B cell (primary cell): Measurements from ENCODE around the gene BTLA. TPM values are rescaled to one million over a fixed set of nuclear protein-coding genes. Genes with fewer than 3 reads are reported as not detected.
A peak's percentile ranks its signal among the peaks of the same experiment; 100 is the strongest.

Experiments
- ATAC-seq: fragments of 200-7000 bp; cut with Tn5 transposase; one replicate; pipeline ENCODE4 v1.10.0; 2021; ENCODE audit warnings: low read depth, mild to moderate bottlenecking, moderate number of reproducible peaks, moderate library complexity
- CTCF ChIA-PET: fragments of 350-600 bp; sonication (Branson Sonifier 250); formaldehyde crosslinking; loops from one replicate; lab custom pipeline; 2021; ENCODE audit warnings: antibody characterized with exemption, inconsistent platforms; lab: Charles Lee
- POLR2A ChIA-PET: fragments of 350-600 bp; sonication (Branson Sonifier 250); formaldehyde crosslinking; loops from one replicate; lab custom pipeline; 2021; ENCODE audit warnings: antibody characterized with exemption; lab: Charles Lee
- DNase-seq: peaks from one replicate; pipeline ENCODE4 v3.0.0; 2013
- H2AFZ ChIP-seq: 2 replicates; pipeline ENCODE4 v1.6.1; 2012; ENCODE audit warnings: mild to moderate bottlenecking, low read depth, low read length; ENCODE audit not compliant: insufficient read depth, poor library complexity, severe bottlenecking
- H3K27ac ChIP-seq, 2 donors: 1 replicate in 1 of 2; 2 replicates in 1 of 2; pipeline ENCODE4 v1.5.1; 2012 to 2013; ENCODE audit warnings: low read length in 2 of 2, mild to moderate bottlenecking in 2 of 2, moderate library complexity in 1 of 2
- H3K27me3 ChIP-seq, 4 experiments: fragments of 200-600 bp in 1 of 4; sonication (generic) in 1 of 4; replicated peaks in 1 of 4; 1 replicate in 2 of 4; 2 replicates in 2 of 4; pipeline versions ENCODE4 v1.6.1 to v1.7.0; 2013 to 2016; ENCODE audit warnings: low read length in 3 of 4, mild to moderate bottlenecking in 2 of 4, mixed read lengths in 1 of 4, moderate library complexity in 1 of 4; ENCODE audit not compliant: insufficient read depth in 4 of 4, control insufficient read depth in 3 of 4; ENCODE audit errors: control extremely low read depth in 1 of 4
- H3K36me3 ChIP-seq, 2 experiments: replicated peaks in 1 of 2; 1 replicate in 1 of 2; 2 replicates in 1 of 2; pipeline versions ENCODE4 v1.6.1 to v1.7.1; 2013; ENCODE audit warnings: low read length in 1 of 2; ENCODE audit not compliant: insufficient read depth in 2 of 2, control insufficient read depth in 1 of 2; ENCODE audit errors: control extremely low read depth in 1 of 2, extremely low read depth in 1 of 2
- H3K4me1 ChIP-seq, 2 donors: fragments of 200-600 bp in 1 of 2; sonication (generic) in 1 of 2; 1 replicate in 1 of 2; 2 replicates in 1 of 2; pipeline versions ENCODE4 v1.5.1 to v1.6.1; 2013 to 2017; ENCODE audit warnings: low read length in 2 of 2; ENCODE audit not compliant: control insufficient read depth in 2 of 2, insufficient read depth in 2 of 2
- H3K4me2 ChIP-seq: replicated peaks from 2 replicates; pipeline ENCODE3; 2012; ENCODE audit warnings: mild to moderate bottlenecking, low read depth, low read length; ENCODE audit not compliant: poor library complexity, severe bottlenecking
- H3K4me3 ChIP-seq, 5 experiments: fragments of 200-600 bp in 1 of 5; sonication (generic) in 1 of 5; 1 replicate in 3 of 5; 2 replicates in 2 of 5; pipeline versions ENCODE4 v1.5.1 to v1.7.0; 2011 to 2016; ENCODE audit warnings: low read length in 4 of 5, mild to moderate bottlenecking in 4 of 5, low read depth in 2 of 5, control low read depth in 1 of 5, moderate library complexity in 1 of 5; ENCODE audit not compliant: insufficient read depth in 1 of 5; ENCODE audit errors: control extremely low read depth in 1 of 5, extremely low read depth in 1 of 5
- H3K79me2 ChIP-seq: fragments of 200-600 bp; sonication (generic); one replicate; pipeline ENCODE4 v1.6.0; 2016; ENCODE audit warnings: low read length; ENCODE audit not compliant: control insufficient read depth, insufficient read depth
- H3K9ac ChIP-seq: fragments of 200-600 bp; sonication (generic); 2 replicates; pipeline ENCODE4 v1.6.1; 2017; ENCODE audit warnings: mild to moderate bottlenecking, low read length, moderate library complexity
- H3K9me3 ChIP-seq, 3 donors: one replicate each; pipeline versions ENCODE4 v1.6.1 to v1.7.1; 2013; ENCODE audit warnings: low read length in 2 of 3; ENCODE audit not compliant: control insufficient read depth in 2 of 3, insufficient read depth in 1 of 3; ENCODE audit errors: control extremely low read depth in 1 of 3
- H4K20me1 ChIP-seq: 2 replicates; pipeline ENCODE4 v1.6.0; 2012; ENCODE audit warnings: mild to moderate bottlenecking, low read length; ENCODE audit not compliant: insufficient read depth, control insufficient read depth, poor library complexity, severe bottlenecking
- H3K27ac Mint-ChIP-seq: one replicate; pipeline ENCODE4 v1.8.0; 2021; ENCODE audit warnings: mixed read lengths
- H3K27me3 Mint-ChIP-seq: one replicate; pipeline ENCODE4 v1.8.0; 2021; ENCODE audit warnings: mixed read lengths
- H3K4me1 Mint-ChIP-seq: one replicate; pipeline ENCODE4 v1.8.0; 2021; ENCODE audit warnings: mixed read lengths
- H3K4me3 Mint-ChIP-seq: one replicate; pipeline ENCODE4 v1.8.0; 2021; ENCODE audit warnings: mixed read lengths
- H3K9me3 Mint-ChIP-seq: one replicate; pipeline ENCODE4 v1.8.0; 2022; ENCODE audit warnings: mixed read lengths; ENCODE audit not compliant: insufficient read depth
- CTCF ChIP-seq: fragments of 200-600 bp; IDR thresholded peaks from one replicate; pipeline ENCODE4 v1.8.0; 2022; ENCODE audit warnings: antibody characterized with exemption, mild to moderate bottlenecking
- EZH2 ChIP-seq: IDR thresholded peaks from 2 replicates; pipeline ENCODE4 v1.6.1; 2012; ENCODE audit warnings: borderline replicate concordance, low read depth, mild to moderate bottlenecking, moderate library complexity, low read length; ENCODE audit not compliant: insufficient read depth, poor library complexity, severe bottlenecking
- WGBS: methylation state at CpG from one replicate; pipeline ENCODE4 v1.1.5; 2013; ENCODE audit warnings: missing lambda C conversion rate; ENCODE audit not compliant: insufficient coverage; 5-methylcytosine and 5-hydroxymethylcytosine counted together
- intact Hi-C: fragments of 100-400 bp; cut with micrococcal nuclease; formaldehyde crosslinking; loops from one replicate; pipeline ENCODE4 v1.10.0; 2022
- polyA plus RNA-seq: library from polyadenylated mRNA; depleted of rRNA; stranded (reverse); fragments of >200 nt; gene quantifications from 2 replicates; pipeline ENCODE4 v1.2.3, GENCODE V29; 2012
- total RNA-seq, 2 donors: library from RNA; stranded (reverse); fragments of 120-200 nt in 1 of 2; gene quantifications; 1 replicate in 1 of 2; 2 replicates in 1 of 2; pipeline versions ENCODE4 v1.2.3 to v1.2.4, GENCODE V29; 2013 to 2022

Gene BTLA
- total and polyA plus RNA-seq, 2 donors (not counting 1 experiment from before 2014, with no cell fraction given) = 75.7 to 101 TPM

DNA sequence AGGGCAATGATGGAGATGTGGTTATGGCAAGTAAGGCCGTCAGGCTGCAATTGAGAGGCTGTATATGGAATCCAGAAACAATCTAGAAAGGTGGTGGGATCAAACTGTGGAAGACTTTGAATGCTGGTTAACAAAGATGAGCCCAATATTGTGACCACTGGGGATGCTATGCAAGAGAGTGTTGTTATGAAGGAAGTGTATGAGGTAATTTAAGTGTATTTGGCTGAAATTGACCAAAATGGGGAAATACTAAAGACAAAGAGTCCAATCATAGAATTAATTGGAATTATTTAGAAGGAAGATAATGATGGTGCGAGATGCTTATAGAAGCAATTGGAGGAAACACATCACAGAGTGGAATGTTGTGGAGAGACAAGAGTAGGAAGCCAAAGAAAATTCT lies 24.5 kb downstream of the BTLA start:
- DNase-seq = no peak

More for the DNA sequence above, 24.5 kb downstream of the BTLA start:
- no peak overlapping the region for H2AFZ ChIP-seq
- no peaks in the 10 kb centered on the region for H3K27me3 ChIP-seq
- H3K4me3 ChIP-seq = no peak overlapping the region
- Mint-ChIP-seq H3K27ac (peak overlapping the region; percentile 79), H3K4me1 (peaks cover 81% of the 10 kb centered on the region), H3K27me3 (no peaks in the 10 kb centered on the region), H3K9me3 (no peaks in the 10 kb centered on the region), H3K4me3 (peak overlapping the region; percentile 17)
- H3K4me1 ChIP-seq = peaks cover 74 to 83% of the 10 kb centered on the region in 2 donors
- no peak for ATAC-seq
- H3K4me2 ChIP-seq = peak overlapping the region; percentile 29
- peak overlapping the region; percentile 32 to 66 for H3K27ac ChIP-seq
- H3K9ac ChIP-seq = no peak overlapping the region
- POLR2A ChIA-PET = no interaction called here
- TF ChIP-seq CTCF (no peak), EZH2 (no peak)
- peaks cover 72% of the 10 kb centered on the region for H3K79me2 ChIP-seq
- WGBS = 100% methylated on average over 2 of the region's 2 CpGs
- H3K9me3 ChIP-seq = peaks cover 0 to 2% (median 2%) of the 10 kb centered on the region in 3 donors
- intact Hi-C loops = loop anchor here (5.0 kb wide), 1 partner anchor 342 kb away; the partner anchor contains the start of gene GCSAM
- CTCF ChIA-PET = interaction anchor here (0.5 to 1.6 kb wide), 2 partner anchors 15 to 182 kb away, joined by 3 read pairs; no protein-coding TSS in a partner anchor
- H3K36me3 ChIP-seq = peaks cover 8 to 83% of the 10 kb centered on the region in 2 experiments
- no peaks in the 10 kb centered on the region for H4K20me1 ChIP-seq
